ENCODE results near the gene PARD6G. TPM values are rescaled to one million over a fixed set of nuclear protein-coding genes. Genes with fewer than 3 reads are reported as not detected.

PARD6G gene
- total and polyA plus RNA-seq, 4 experiments from 2014 or later = 0.13 to 1.3 (median 0.28) TPM; not detected in 1

GRCh38 chr18:80191907-80192652, 55.2 kb downstream of the PARD6G start:
- POLR2A ChIA-PET (ENCODE audit: partially characterized antibody) = no interaction called here
- Mint-ChIP-seq H3K4me3 (no peak overlapping the region), H3K36me3 (no peaks in the 10 kb centered on the region), H3K27me3 (peaks cover 7 to 23% of the 10 kb centered on the region in 2 donors), H3K4me1 (no peaks in the 10 kb centered on the region), H3K9me3 (no peaks in the 10 kb centered on the region), H3K27ac (no peak overlapping the region)
- Histone ChIP-seq H3K27ac (ENCODE audit: low read depth, low read length) (no peak overlapping the region), H3K36me3 (ENCODE audit: insufficient read depth, low read length) (no peaks in the 10 kb centered on the region), H3K27me3 (ENCODE audit: insufficient read depth, low read length) (no peaks in the 10 kb centered on the region), H3K4me3 (ENCODE audit: low read length in 2 of 2) (no peak overlapping the region), H3K9me3 (ENCODE audit: control insufficient read depth in 1 of 2, low read length in 2 of 2) (no peaks in the 10 kb centered on the region), H3K4me1 (ENCODE audit: insufficient read depth, low read length) (no peaks in the 10 kb centered on the region)
- intact Hi-C loops (cut with micrococcal nuclease) = no loop called here
- DNase-seq = no peak
- CTCF ChIA-PET (ENCODE audit: partially characterized antibody) = no interaction called here

- H3K4me3 Mint-ChIP-seq = no peak overlapping the region
- H3K27me3 Mint-ChIP-seq = peaks cover 5 to 20% of the 10 kb centered on the region in 2 donors
- no peaks in the 10 kb centered on the region for H3K9me3 ChIP-seq (ENCODE audit: control insufficient read depth in 1 of 2, low read length in 2 of 2)
- H3K4me3 ChIP-seq (ENCODE audit: low read length in 2 of 2) = no peak overlapping the region
- DNase-seq = no peak
- H3K27ac Mint-ChIP-seq = no peak overlapping the region
- no peak overlapping the region for H3K27ac ChIP-seq (ENCODE audit: low read depth, low read length)
- no peaks in the 10 kb centered on the region for H3K4me1 Mint-ChIP-seq
- POLR2A ChIA-PET (ENCODE audit: partially characterized antibody) = no interaction called here
- H3K4me1 ChIP-seq (ENCODE audit: insufficient read depth, low read length) = no peaks in the 10 kb centered on the region
- no peaks in the 10 kb centered on the region for H3K36me3 Mint-ChIP-seq
- no peaks in the 10 kb centered on the region for H3K27me3 ChIP-seq (ENCODE audit: insufficient read depth, low read length)
- CTCF ChIA-PET (ENCODE audit: partially characterized antibody) = no interaction called here
- intact Hi-C loops (cut with micrococcal nuclease) = no loop called here
- no peaks in the 10 kb centered on the region for H3K36me3 ChIP-seq (ENCODE audit: insufficient read depth, low read length)
- H3K9me3 Mint-ChIP-seq = no peaks in the 10 kb centered on the region
These were observed 56.0 kb downstream of the PARD6G start for GRCh38 chr18:80191264-80191663.

- peaks cover 7 to 20% of the 10 kb centered on the region in 2 donors for H3K27me3 Mint-ChIP-seq
- no peak overlapping the region for H3K4me3 Mint-ChIP-seq
- no peaks in the 10 kb centered on the region for H3K36me3 Mint-ChIP-seq
These were observed 57.0 kb downstream of the PARD6G start for GRCh38 chr18:80190311-80190710.

GRCh38 chr18:80189531-80189865, 57.8 kb downstream of the PARD6G start:
- H3K4me3 ChIP-seq (ENCODE audit: low read length in 2 of 2) = no peak overlapping the region
- DNase-seq = no peak
- no peaks in the 10 kb centered on the region for H3K9me3 ChIP-seq (ENCODE audit: control insufficient read depth in 1 of 2, low read length in 2 of 2)
- CTCF ChIA-PET (ENCODE audit: partially characterized antibody) = interaction anchor here (1.4 kb wide), 1 partner anchor 36 kb away, joined by 3 read pairs; no protein-coding TSS in a partner anchor
- POLR2A ChIA-PET (ENCODE audit: partially characterized antibody) = no interaction called here
- Mint-ChIP-seq H3K36me3 (no peaks in the 10 kb centered on the region), H3K4me1 (no peaks in the 10 kb centered on the region), H3K4me3 (no peak overlapping the region), H3K27ac (no peak overlapping the region), H3K9me3 (no peaks in the 10 kb centered on the region), H3K27me3 (peaks cover 6 to 16% of the 10 kb centered on the region in 2 donors)
- no peaks in the 10 kb centered on the region for H3K36me3 ChIP-seq (ENCODE audit: insufficient read depth, low read length)
- no peaks in the 10 kb centered on the region for H3K4me1 ChIP-seq (ENCODE audit: insufficient read depth, low read length)
- no peaks in the 10 kb centered on the region for H3K27me3 ChIP-seq (ENCODE audit: insufficient read depth, low read length)
- intact Hi-C loops (cut with micrococcal nuclease) = no loop called here
- H3K27ac ChIP-seq (ENCODE audit: low read depth, low read length) = no peak overlapping the region

More at GRCh38 chr18:80190311-80190710, 57.0 kb downstream of the PARD6G start:
- no peaks in the 10 kb centered on the region for H3K27me3 ChIP-seq (ENCODE audit: insufficient read depth, low read length)
- H3K27ac Mint-ChIP-seq = no peak overlapping the region
- H3K4me1 ChIP-seq (ENCODE audit: insufficient read depth, low read length) = no peaks in the 10 kb centered on the region
- no peaks in the 10 kb centered on the region for H3K36me3 ChIP-seq (ENCODE audit: insufficient read depth, low read length)
- no peaks in the 10 kb centered on the region for H3K9me3 ChIP-seq (ENCODE audit: control insufficient read depth in 1 of 2, low read length in 2 of 2)
- ChIA-PET POLR2A (ENCODE audit: partially characterized antibody) (no interaction called here), CTCF (ENCODE audit: partially characterized antibody) (interaction anchor here (1.4 kb wide), 1 partner anchor 37 kb away, joined by 3 read pairs; no protein-coding TSS in a partner anchor)
- intact Hi-C loops (cut with micrococcal nuclease) = no loop called here
- H3K4me3 ChIP-seq (ENCODE audit: low read length in 2 of 2) = no peak overlapping the region
- H3K9me3 Mint-ChIP-seq = no peaks in the 10 kb centered on the region
- H3K4me1 Mint-ChIP-seq = no peaks in the 10 kb centered on the region
- H3K27ac ChIP-seq (ENCODE audit: low read depth, low read length) = no peak overlapping the region
- no peak for DNase-seq

- intact Hi-C loops (cut with micrococcal nuclease) = no loop called here
- ChIA-PET CTCF (ENCODE audit: partially characterized antibody) (interaction anchor here (1.4 kb wide), 1 partner anchor 36 kb away, joined by 3 read pairs; no protein-coding TSS in a partner anchor), POLR2A (ENCODE audit: partially characterized antibody) (no interaction called here)
- Mint-ChIP-seq H3K36me3 (no peaks in the 10 kb centered on the region), H3K4me3 (no peak overlapping the region), H3K27ac (no peak overlapping the region), H3K27me3 (peaks cover 6 to 14% of the 10 kb centered on the region in 2 donors), H3K4me1 (no peaks in the 10 kb centered on the region), H3K9me3 (no peaks in the 10 kb centered on the region)
- H3K27ac ChIP-seq (ENCODE audit: low read depth, low read length) = no peak overlapping the region
- H3K4me1 ChIP-seq (ENCODE audit: insufficient read depth, low read length) = no peaks in the 10 kb centered on the region
- H3K9me3 ChIP-seq (ENCODE audit: control insufficient read depth in 1 of 2, low read length in 2 of 2) = no peaks in the 10 kb centered on the region
- H3K4me3 ChIP-seq (ENCODE audit: low read length in 2 of 2) = no peak overlapping the region
- H3K36me3 ChIP-seq (ENCODE audit: insufficient read depth, low read length) = no peaks in the 10 kb centered on the region
- no peaks in the 10 kb centered on the region for H3K27me3 ChIP-seq (ENCODE audit: insufficient read depth, low read length)
- DNase-seq = no peak
These were observed 58.4 kb downstream of the PARD6G start for GRCh38 chr18:80188643-80189530.

- ChIA-PET CTCF (ENCODE audit: partially characterized antibody) (no interaction called here), POLR2A (ENCODE audit: partially characterized antibody) (no interaction called here)
- Mint-ChIP-seq H3K9me3 (no peaks in the 10 kb centered on the region), H3K36me3 (no peaks in the 10 kb centered on the region), H3K27me3 (peaks cover 6 to 9% of the 10 kb centered on the region in 2 donors), H3K4me3 (no peak overlapping the region), H3K4me1 (no peaks in the 10 kb centered on the region), H3K27ac (no peak overlapping the region)
- intact Hi-C loops (cut with micrococcal nuclease) = no loop called here
- Histone ChIP-seq H3K27ac (ENCODE audit: low read depth, low read length) (no peak overlapping the region), H3K36me3 (ENCODE audit: insufficient read depth, low read length) (no peaks in the 10 kb centered on the region), H3K27me3 (ENCODE audit: insufficient read depth, low read length) (no peaks in the 10 kb centered on the region), H3K9me3 (ENCODE audit: control insufficient read depth in 1 of 2, low read length in 2 of 2) (no peaks in the 10 kb centered on the region), H3K4me1 (ENCODE audit: insufficient read depth, low read length) (no peaks in the 10 kb centered on the region), H3K4me3 (ENCODE audit: low read length in 2 of 2) (no peak overlapping the region)
- DNase-seq = no peak
These were observed 59.2 kb downstream of the PARD6G start for GRCh38 chr18:80187956-80188642.

GRCh38 chr18:80185545-80185944, 61.8 kb downstream of the PARD6G start:
- CTCF ChIA-PET (ENCODE audit: partially characterized antibody) = no interaction called here
- H3K9me3 ChIP-seq (ENCODE audit: control insufficient read depth in 1 of 2, low read length in 2 of 2) = no peaks in the 10 kb centered on the region
- peaks cover 3 to 4% of the 10 kb centered on the region in 2 donors for H3K27me3 Mint-ChIP-seq

More at GRCh38 chr18:80185545-80185944, 61.8 kb downstream of the PARD6G start:
- Histone ChIP-seq H3K27me3 (ENCODE audit: insufficient read depth, low read length) (no peaks in the 10 kb centered on the region), H3K4me3 (ENCODE audit: low read length in 2 of 2) (no peak overlapping the region), H3K4me1 (ENCODE audit: insufficient read depth, low read length) (no peaks in the 10 kb centered on the region), H3K27ac (ENCODE audit: low read depth, low read length) (no peak overlapping the region), H3K36me3 (ENCODE audit: insufficient read depth, low read length) (no peaks in the 10 kb centered on the region)
- Mint-ChIP-seq H3K4me1 (no peaks in the 10 kb centered on the region), H3K4me3 (no peak overlapping the region), H3K27ac (no peak overlapping the region), H3K9me3 (no peaks in the 10 kb centered on the region), H3K36me3 (no peaks in the 10 kb centered on the region)
- intact Hi-C loops (cut with micrococcal nuclease) = no loop called here
- POLR2A ChIA-PET (ENCODE audit: partially characterized antibody) = no interaction called here
- no peak for DNase-seq

Data from CD4-positive, alpha-beta memory T cell (primary cell).